ENCODE measurements around the gene GRPEL1. TPM values are rescaled to one million over a fixed set of nuclear protein-coding genes. Genes with fewer than 3 reads are reported as not detected.

GRPEL1 gene
- total RNA-seq, 1 donor from 2014 or later: 14.0 TPM

Other genes with a start within 250 kb of the GRPEL1 start
- 82.2 TPM for gene TBC1D14, start 158.2 kb downstream of the GRPEL1 start, total RNA-seq (ENCODE audit: unreplicated experiment)
- 14.3 TPM for gene TADA2B, start 24.7 kb downstream of the GRPEL1 start, total RNA-seq (ENCODE audit: unreplicated experiment)
- 29.5 TPM for gene SORCS2, start 124.5 kb upstream of the GRPEL1 start, total RNA-seq (ENCODE audit: unreplicated experiment)